HepG2 (cell line): ENCODE measurements around the gene ITGA6. TPM values are rescaled to one million over a fixed set of nuclear protein-coding genes. Genes with fewer than 3 reads are reported as not detected.

Source experiments
- ADNP ChIP-seq: sonication (generic); formaldehyde crosslinking; IDR thresholded peaks from 2 replicates; pipeline ENCODE4 v1.4.0; 2020; ENCODE audit warnings: missing genetic modification reagents
- ELF1 ChIP-seq: sonication (generic); formaldehyde crosslinking; IDR thresholded peaks from 2 replicates; pipeline ENCODE4 v1.4.0; 2020; ENCODE audit warnings: missing genetic modification reagents
- HMGXB3 ChIP-seq: sonication (generic); formaldehyde crosslinking; IDR thresholded peaks from 2 replicates; pipeline ENCODE4 v1.4.0; 2020; ENCODE audit warnings: missing genetic modification reagents, borderline replicate concordance
- ISL2 ChIP-seq: sonication (generic); formaldehyde crosslinking; IDR thresholded peaks from 2 replicates; pipeline ENCODE4 v1.5.0; 2020; ENCODE audit warnings: missing genetic modification reagents
- MATR3 ChIP-seq: sonication (generic); formaldehyde crosslinking; IDR thresholded peaks from 2 replicates; pipeline ENCODE4 v1.4.0; 2020; ENCODE audit warnings: missing genetic modification reagents
- MIER2 ChIP-seq: IDR thresholded peaks from 2 replicates; pipeline ENCODE4 v1.6.1; 2016; ENCODE audit warnings: missing biosample characterization, missing genetic modification reagents
- NR2C2 ChIP-seq: sonication (generic); formaldehyde crosslinking; IDR thresholded peaks from 2 replicates; pipeline ENCODE4 v1.4.0; 2020; ENCODE audit warnings: missing genetic modification reagents, mild to moderate bottlenecking, moderate library complexity, borderline replicate concordance
- PCBP1 ChIP-seq: fragments of 200-400 bp; formaldehyde crosslinking; IDR thresholded peaks from 2 replicates; pipeline ENCODE4 v1.6.1; 2017; ENCODE audit warnings: mild to moderate bottlenecking, low read depth, low read length, borderline replicate concordance
- POLR2AphosphoS5 ChIP-seq: IDR thresholded peaks from 2 replicates; pipeline ENCODE4 v1.6.1; 2012; ENCODE audit warnings: low read depth, low read length
- SOX6 ChIP-seq, 2 experiments: fragments of 450-650 bp in 1 of 2; sonication (generic) in 1 of 2; formaldehyde crosslinking in 1 of 2; IDR thresholded peaks; 2 replicates each; pipeline versions ENCODE4 v1.4.0 to v1.6.1; 2017 to 2020; ENCODE audit warnings: antibody characterized with exemption in 1 of 2, mild to moderate bottlenecking in 1 of 2, missing genetic modification reagents in 1 of 2
- ZNF350 ChIP-seq: sonication (generic); formaldehyde crosslinking; IDR thresholded peaks from 2 replicates; pipeline ENCODE4 v1.4.0; 2020; ENCODE audit warnings: mild to moderate bottlenecking, low read depth, missing genetic modification reagents, borderline replicate concordance
- polyA plus RNA-seq, 8 experiments: library from polyadenylated mRNA; depleted of rRNA in 3 of 8; stranded (reverse) in 7 of 8; unstranded in 1 of 8; fragments of >200 nt; fragmentation: Illumina TruSeq in 4 of 8; extraction: Trizol in 4 of 8; gene quantifications; 2 replicates each; pipeline versions ENCODE4 v1.2.1 to v1.2.3, GENCODE V29; 2011 to 2016; ENCODE audit warnings: low read depth in 4 of 8, missing spikeins in 1 of 8, mixed read lengths in 1 of 8; ENCODE audit not compliant: insufficient read depth in 1 of 8
- total RNA-seq, 5 experiments: library from RNA; depleted of rRNA; stranded (reverse); fragments of >200 nt; fragmentation: Illumina TruSeq; extraction: Trizol; gene quantifications; 2 replicates each; pipeline ENCODE4 v1.2.3, GENCODE V29; 2016; ENCODE audit warnings: low read depth in 1 of 5
- TF ChIP-seq, protein P1 (sequence below): sonication (generic); formaldehyde crosslinking; IDR thresholded peaks from 2 replicates; pipeline ENCODE4 v1.4.0; 2020; ENCODE audit warnings: missing genetic modification reagents
- TF ChIP-seq, protein P2 (sequence below): sonication (generic); formaldehyde crosslinking; conservative IDR thresholded peaks from 2 replicates; pipeline ENCODE4 v1.4.0; 2020; ENCODE audit warnings: missing genetic modification reagents
- TF ChIP-seq, protein P3 (sequence below): sonication (generic); formaldehyde crosslinking; IDR thresholded peaks from 2 replicates; pipeline ENCODE4 v1.4.0; 2020; ENCODE audit warnings: missing genetic modification reagents, mild to moderate bottlenecking, borderline replicate concordance
- TF ChIP-seq, protein P4 (sequence below): sonication (generic); formaldehyde crosslinking; IDR thresholded peaks from 2 replicates; pipeline ENCODE4 v1.4.0; 2020; ENCODE audit warnings: mild to moderate bottlenecking, missing genetic modification reagents

The ITGA6 gene
- total and polyA plus RNA-seq, 2 of the 13 experiments (the other 11 are each of a cell fraction or from before 2014, with no cell fraction given), result 24.0 to 92.5 TPM

- no peak for TF ChIP-seq ADNP
- TF ChIP-seq ELF1 (CRISPR knock-in tag), result no peak
- TF ChIP-seq PCBP1, result no peak
- no peak for TF ChIP-seq HMGXB3 (CRISPR knock-in tag)
- no peak for TF ChIP-seq ISL2 (CRISPR knock-in tag)
- peak; percentile 55; the same call in 1 of the 2 replicates for TF ChIP-seq NR2C2 (CRISPR knock-in tag)
- no peak for TF ChIP-seq SOX6 (IDR thresholded peaks at IDR 0.05)
- TF ChIP-seq SOX6 (CRISPR knock-in tag; IDR thresholded peaks at IDR 0.05), result peak; percentile 70
- TF ChIP-seq, protein P1, sequence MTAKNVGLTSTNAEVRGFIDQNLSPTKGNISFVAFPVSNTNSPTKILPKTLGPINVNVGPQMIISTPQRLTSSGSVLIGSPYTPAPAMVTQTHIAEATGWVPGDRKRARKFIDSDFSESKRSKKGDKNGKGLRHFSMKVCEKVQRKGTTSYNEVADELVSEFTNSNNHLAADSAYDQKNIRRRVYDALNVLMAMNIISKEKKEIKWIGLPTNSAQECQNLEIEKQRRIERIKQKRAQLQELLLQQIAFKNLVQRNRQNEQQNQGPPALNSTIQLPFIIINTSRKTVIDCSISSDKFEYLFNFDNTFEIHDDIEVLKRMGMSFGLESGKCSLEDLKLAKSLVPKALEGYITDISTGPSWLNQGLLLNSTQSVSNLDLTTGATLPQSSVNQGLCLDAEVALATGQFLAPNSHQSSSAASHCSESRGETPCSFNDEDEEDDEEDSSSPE (CRISPR knock-in tag), result no peak
- 0 out of 2 replicates have a peak, but pooled peaks have one; percentile 11 for TF ChIP-seq ZNF350
- TF ChIP-seq, protein P2, sequence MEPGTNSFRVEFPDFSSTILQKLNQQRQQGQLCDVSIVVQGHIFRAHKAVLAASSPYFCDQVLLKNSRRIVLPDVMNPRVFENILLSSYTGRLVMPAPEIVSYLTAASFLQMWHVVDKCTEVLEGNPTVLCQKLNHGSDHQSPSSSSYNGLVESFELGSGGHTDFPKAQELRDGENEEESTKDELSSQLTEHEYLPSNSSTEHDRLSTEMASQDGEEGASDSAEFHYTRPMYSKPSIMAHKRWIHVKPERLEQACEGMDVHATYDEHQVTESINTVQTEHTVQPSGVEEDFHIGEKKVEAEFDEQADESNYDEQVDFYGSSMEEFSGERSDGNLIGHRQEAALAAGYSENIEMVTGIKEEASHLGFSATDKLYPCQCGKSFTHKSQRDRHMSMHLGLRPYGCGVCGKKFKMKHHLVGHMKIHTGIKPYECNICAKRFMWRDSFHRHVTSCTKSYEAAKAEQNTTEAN, result no peak
- TF ChIP-seq MIER2, result no peak
- TF ChIP-seq, protein P3, sequence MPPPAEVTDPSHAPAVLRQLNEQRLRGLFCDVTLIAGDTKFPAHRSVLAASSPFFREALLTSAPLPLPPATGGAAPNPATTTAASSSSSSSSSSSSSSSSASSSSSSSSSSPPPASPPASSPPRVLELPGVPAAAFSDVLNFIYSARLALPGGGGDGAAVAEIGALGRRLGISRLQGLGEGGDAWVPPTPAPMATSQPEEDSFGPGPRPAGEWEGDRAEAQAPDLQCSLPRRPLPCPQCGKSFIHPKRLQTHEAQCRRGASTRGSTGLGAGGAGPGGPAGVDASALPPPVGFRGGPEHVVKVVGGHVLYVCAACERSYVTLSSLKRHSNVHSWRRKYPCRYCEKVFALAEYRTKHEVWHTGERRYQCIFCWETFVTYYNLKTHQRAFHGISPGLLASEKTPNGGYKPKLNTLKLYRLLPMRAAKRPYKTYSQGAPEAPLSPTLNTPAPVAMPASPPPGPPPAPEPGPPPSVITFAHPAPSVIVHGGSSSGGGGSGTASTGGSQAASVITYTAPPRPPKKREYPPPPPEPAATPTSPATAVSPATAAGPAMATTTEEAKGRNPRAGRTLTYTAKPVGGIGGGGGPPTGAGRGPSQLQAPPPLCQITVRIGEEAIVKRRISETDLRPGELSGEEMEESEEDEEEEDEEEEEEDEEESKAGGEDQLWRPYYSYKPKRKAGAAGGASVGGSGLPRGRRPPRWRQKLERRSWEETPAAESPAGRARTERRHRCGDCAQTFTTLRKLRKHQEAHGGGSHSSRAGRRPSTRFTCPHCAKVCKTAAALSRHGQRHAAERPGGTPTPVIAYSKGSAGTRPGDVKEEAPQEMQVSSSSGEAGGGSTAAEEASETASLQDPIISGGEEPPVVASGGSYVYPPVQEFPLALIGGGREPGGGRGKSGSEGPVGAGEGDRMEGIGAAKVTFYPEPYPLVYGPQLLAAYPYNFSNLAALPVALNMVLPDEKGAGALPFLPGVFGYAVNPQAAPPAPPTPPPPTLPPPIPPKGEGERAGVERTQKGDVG (CRISPR knock-in tag), result no peak
- TF ChIP-seq, protein P4, sequence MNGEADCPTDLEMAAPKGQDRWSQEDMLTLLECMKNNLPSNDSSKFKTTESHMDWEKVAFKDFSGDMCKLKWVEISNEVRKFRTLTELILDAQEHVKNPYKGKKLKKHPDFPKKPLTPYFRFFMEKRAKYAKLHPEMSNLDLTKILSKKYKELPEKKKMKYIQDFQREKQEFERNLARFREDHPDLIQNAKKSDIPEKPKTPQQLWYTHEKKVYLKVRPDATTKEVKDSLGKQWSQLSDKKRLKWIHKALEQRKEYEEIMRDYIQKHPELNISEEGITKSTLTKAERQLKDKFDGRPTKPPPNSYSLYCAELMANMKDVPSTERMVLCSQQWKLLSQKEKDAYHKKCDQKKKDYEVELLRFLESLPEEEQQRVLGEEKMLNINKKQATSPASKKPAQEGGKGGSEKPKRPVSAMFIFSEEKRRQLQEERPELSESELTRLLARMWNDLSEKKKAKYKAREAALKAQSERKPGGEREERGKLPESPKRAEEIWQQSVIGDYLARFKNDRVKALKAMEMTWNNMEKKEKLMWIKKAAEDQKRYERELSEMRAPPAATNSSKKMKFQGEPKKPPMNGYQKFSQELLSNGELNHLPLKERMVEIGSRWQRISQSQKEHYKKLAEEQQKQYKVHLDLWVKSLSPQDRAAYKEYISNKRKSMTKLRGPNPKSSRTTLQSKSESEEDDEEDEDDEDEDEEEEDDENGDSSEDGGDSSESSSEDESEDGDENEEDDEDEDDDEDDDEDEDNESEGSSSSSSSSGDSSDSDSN (CRISPR knock-in tag), result no peak
- TF ChIP-seq POLR2AphosphoS5, result no peak
- TF ChIP-seq MATR3 (CRISPR knock-in tag), result no peak
These were observed 46.7 kb upstream of the ITGA6 start (continued) for GRCh38 chr2:172380436-172381274.
